WERI-Rb-1 (cell line): Measurements from ENCODE around the gene RSRC1.

Source experiments
- DNase-seq: peaks from one replicate; pipeline ENCODE4 v3.0.0-alpha.2; 2020
- H3K27ac ChIP-seq: fragments of 250-450 bp; sonication (Bioruptor Pico); 2 replicates; pipeline ENCODE4 v1.5.1; 2020; ENCODE audit warnings: mild to moderate bottlenecking, moderate library complexity
- H3K27me3 ChIP-seq: fragments of 250-450 bp; sonication (Bioruptor Pico); 2 replicates; pipeline ENCODE4 v1.5.1; 2021; ENCODE audit warnings: mild to moderate bottlenecking, low read depth, moderate library complexity; ENCODE audit not compliant: insufficient read depth, severe bottlenecking
- H3K36me3 ChIP-seq: fragments of 250-450 bp; sonication (Bioruptor Pico); 2 replicates; pipeline ENCODE4 v1.5.1; 2020; ENCODE audit warnings: mild to moderate bottlenecking, moderate library complexity
- H3K4me3 ChIP-seq: 2 replicates; pipeline ENCODE4 v1.5.1; 2011; ENCODE audit warnings: low read depth, mild to moderate bottlenecking, control low read depth, low read length
- H3K9me3 ChIP-seq: fragments of 250-450 bp; sonication (Bioruptor Pico); 2 replicates; pipeline ENCODE4 v1.5.1; 2021; ENCODE audit warnings: mild to moderate bottlenecking, moderate library complexity; ENCODE audit not compliant: severe bottlenecking
- TF ChIP-seq, protein P1 (sequence below): IDR thresholded peaks from 2 replicates; pipeline ENCODE4 v1.5.1; 2011; ENCODE audit warnings: low read depth, mild to moderate bottlenecking, control low read depth, inconsistent platforms, low read length

RSRC1 gene

DNA sequence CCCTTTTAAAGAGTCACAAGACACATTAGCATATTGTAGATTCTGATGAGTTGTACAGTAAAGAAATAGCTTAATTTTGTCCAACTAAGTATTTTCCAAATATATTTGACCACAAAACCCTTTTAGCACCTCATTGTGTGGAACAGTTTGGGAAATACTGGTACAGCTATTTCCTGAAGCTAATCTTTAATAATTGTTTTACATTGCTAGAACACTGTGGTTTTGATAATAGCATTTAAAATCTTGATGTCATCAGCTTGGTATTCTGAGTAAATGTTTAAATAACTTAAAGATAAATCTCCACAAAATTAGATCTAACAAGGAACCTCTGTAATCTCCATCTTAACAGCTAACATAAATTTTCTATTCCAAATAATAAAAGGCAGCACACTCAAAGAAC lies 321.1 kb downstream of the RSRC1 start:
- no peak overlapping the region for H3K27ac ChIP-seq
- no peaks in the 10 kb centered on the region for H3K36me3 ChIP-seq
- no peaks in the 10 kb centered on the region for H3K27me3 ChIP-seq
- H3K9me3 ChIP-seq: no peaks in the 10 kb centered on the region
- no peak for DNase-seq
- TF ChIP-seq, protein P1, sequence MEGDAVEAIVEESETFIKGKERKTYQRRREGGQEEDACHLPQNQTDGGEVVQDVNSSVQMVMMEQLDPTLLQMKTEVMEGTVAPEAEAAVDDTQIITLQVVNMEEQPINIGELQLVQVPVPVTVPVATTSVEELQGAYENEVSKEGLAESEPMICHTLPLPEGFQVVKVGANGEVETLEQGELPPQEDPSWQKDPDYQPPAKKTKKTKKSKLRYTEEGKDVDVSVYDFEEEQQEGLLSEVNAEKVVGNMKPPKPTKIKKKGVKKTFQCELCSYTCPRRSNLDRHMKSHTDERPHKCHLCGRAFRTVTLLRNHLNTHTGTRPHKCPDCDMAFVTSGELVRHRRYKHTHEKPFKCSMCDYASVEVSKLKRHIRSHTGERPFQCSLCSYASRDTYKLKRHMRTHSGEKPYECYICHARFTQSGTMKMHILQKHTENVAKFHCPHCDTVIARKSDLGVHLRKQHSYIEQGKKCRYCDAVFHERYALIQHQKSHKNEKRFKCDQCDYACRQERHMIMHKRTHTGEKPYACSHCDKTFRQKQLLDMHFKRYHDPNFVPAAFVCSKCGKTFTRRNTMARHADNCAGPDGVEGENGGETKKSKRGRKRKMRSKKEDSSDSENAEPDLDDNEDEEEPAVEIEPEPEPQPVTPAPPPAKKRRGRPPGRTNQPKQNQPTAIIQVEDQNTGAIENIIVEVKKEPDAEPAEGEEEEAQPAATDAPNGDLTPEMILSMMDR: no peak
- H3K4me3 ChIP-seq: no peak overlapping the region

DNA sequence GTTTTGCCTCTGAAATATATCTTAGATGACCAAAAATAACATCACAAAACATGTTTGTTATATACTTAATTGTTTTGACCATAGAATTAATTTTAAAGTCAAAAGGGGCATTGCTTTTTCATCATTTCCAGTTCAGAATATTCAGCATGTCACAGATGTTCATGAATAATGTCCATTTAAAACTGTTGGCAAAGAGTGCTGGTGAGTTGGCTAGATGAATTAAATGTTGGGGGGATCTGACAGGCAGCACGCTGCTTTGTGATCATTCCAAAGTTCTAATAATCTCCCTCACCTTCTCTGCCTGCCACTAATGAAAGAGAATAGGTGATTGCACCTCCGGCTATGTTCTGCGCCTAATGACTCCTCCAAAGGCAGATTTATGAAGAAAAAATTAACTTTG lies 321.9 kb downstream of the RSRC1 start:
- no peaks in the 10 kb centered on the region for H3K36me3 ChIP-seq
- H3K4me3 ChIP-seq: no peak overlapping the region
- no peaks in the 10 kb centered on the region for H3K27me3 ChIP-seq
- no peaks in the 10 kb centered on the region for H3K9me3 ChIP-seq
- no peak overlapping the region for H3K27ac ChIP-seq
- no peak for DNase-seq
- TF ChIP-seq, protein P1: no peak

- H3K4me3 ChIP-seq: no peak overlapping the region
- H3K36me3 ChIP-seq: no peaks in the 10 kb centered on the region
- H3K27ac ChIP-seq: no peak overlapping the region
- peak; percentile 62 for DNase-seq
- H3K9me3 ChIP-seq: no peaks in the 10 kb centered on the region
- H3K27me3 ChIP-seq: no peaks in the 10 kb centered on the region
- TF ChIP-seq, protein P1: peak; percentile 55
Observed at GRCh38 chr3:158434412-158435038, 324.6 kb downstream of the RSRC1 start.

DNA sequence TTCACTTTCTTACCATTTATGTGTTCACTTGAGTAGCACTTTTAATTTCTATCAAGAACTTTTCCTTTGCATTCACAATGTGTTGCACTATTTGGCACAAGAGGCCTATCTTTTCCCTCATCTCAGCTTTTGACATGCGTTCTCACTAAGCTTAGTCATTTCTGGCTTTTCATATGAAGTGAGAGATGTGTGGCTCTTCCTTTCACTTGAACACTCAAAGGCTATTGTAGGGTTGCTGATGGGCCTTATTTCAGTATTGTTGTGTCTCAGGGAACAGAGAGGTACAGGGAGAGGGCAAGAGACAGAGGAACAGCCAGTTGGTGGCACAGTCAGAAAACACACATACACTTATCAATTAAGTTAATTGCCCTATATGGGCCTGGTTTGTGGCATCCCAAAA lies 333.7 kb downstream of the RSRC1 start:
- H3K36me3 ChIP-seq: no peaks in the 10 kb centered on the region
- DNase-seq: no peak
- no peaks in the 10 kb centered on the region for H3K9me3 ChIP-seq
- H3K4me3 ChIP-seq: no peak overlapping the region
- H3K27me3 ChIP-seq: no peaks in the 10 kb centered on the region
- TF ChIP-seq, protein P1: no peak
- no peak overlapping the region for H3K27ac ChIP-seq

DNA sequence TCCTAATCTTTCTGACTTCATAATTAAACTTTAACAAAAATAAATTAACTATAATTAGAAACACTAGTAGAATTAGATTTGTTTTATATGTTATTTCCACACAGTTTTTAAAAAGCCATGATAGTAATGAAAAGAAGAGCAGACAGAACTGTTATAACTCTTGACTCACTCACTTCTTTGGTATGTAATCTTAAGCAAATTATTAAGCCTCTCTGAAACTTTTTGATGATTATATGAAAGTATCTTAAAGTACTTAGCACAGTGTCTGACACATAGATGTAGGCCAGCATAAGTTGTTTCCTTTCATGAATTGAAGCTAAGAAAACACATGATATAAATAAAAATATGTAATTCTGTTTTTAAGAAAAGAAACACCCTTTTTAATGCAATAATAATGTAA lies 337.5 kb downstream of the RSRC1 start:
- TF ChIP-seq, protein P1: no peak
- DNase-seq: no peak
- no peak overlapping the region for H3K27ac ChIP-seq
- no peaks in the 10 kb centered on the region for H3K9me3 ChIP-seq
- no peak overlapping the region for H3K4me3 ChIP-seq
- no peaks in the 10 kb centered on the region for H3K27me3 ChIP-seq
- no peaks in the 10 kb centered on the region for H3K36me3 ChIP-seq

- TF ChIP-seq, protein P1: no peak
- H3K4me3 ChIP-seq: no peak overlapping the region
- H3K27me3 ChIP-seq: no peaks in the 10 kb centered on the region
- DNase-seq: no peak
- H3K36me3 ChIP-seq: no peaks in the 10 kb centered on the region
- H3K27ac ChIP-seq: no peak overlapping the region
- H3K9me3 ChIP-seq: no peaks in the 10 kb centered on the region
Observed at GRCh38 chr3:158451405-158452055, 341.6 kb downstream of the RSRC1 start.
